Hepatocyte (in vitro differentiated cells): ENCODE results near the gene SLC1A1. TPM values are rescaled to one million over a fixed set of nuclear protein-coding genes. Genes with fewer than 3 reads are reported as not detected.

ENCODE experiments used
- DNase-seq: peaks from one replicate; pipeline ENCODE4 v3.0.0-alpha.2; 2016; ENCODE audit warnings: low spot score
- H2AFZ ChIP-seq: fragments of 200-600 bp; sonication (generic); 2 replicates; pipeline ENCODE4 v1.6.0; 2016; ENCODE audit warnings: antibody characterized with exemption, mild to moderate bottlenecking
- H3K27ac ChIP-seq: fragments of 200-600 bp; sonication (generic); 2 replicates; pipeline ENCODE4 v1.5.1; 2016; ENCODE audit warnings: mild to moderate bottlenecking
- H3K27me3 ChIP-seq: fragments of 200-600 bp; sonication (generic); 2 replicates; pipeline ENCODE4 v1.6.1; 2016
- H3K36me3 ChIP-seq: fragments of 200-600 bp; sonication (generic); replicated peaks from 2 replicates; pipeline ENCODE4 v1.5.1; 2016; ENCODE audit warnings: low read depth; ENCODE audit not compliant: insufficient read depth
- H3K4me1 ChIP-seq: fragments of 200-600 bp; sonication (generic); 2 replicates; pipeline ENCODE4 v1.5.1; 2016; ENCODE audit warnings: mild to moderate bottlenecking, moderate library complexity; ENCODE audit not compliant: insufficient read depth
- H3K4me2 ChIP-seq: fragments of 200-600 bp; sonication (generic); 2 replicates; pipeline ENCODE4 v1.6.0; 2016
- H3K4me3 ChIP-seq: fragments of 200-600 bp; sonication (generic); 2 replicates; pipeline ENCODE4 v1.5.1; 2016; ENCODE audit warnings: mild to moderate bottlenecking
- H3K79me2 ChIP-seq: fragments of 200-600 bp; sonication (generic); 2 replicates; pipeline ENCODE4 v1.6.0; 2017; ENCODE audit warnings: mild to moderate bottlenecking
- H3K9me2 ChIP-seq: fragments of 200-600 bp; sonication (generic); replicated peaks from 2 replicates; pipeline ENCODE4 v1.6.0; 2017; ENCODE audit warnings: mild to moderate bottlenecking; ENCODE audit not compliant: insufficient read depth
- H3K9me3 ChIP-seq: fragments of 200-600 bp; sonication (generic); 2 replicates; pipeline ENCODE4 v1.5.1; 2016; ENCODE audit warnings: low read depth, mild to moderate bottlenecking
- H4K20me1 ChIP-seq: fragments of 200-600 bp; sonication (generic); 2 replicates; pipeline ENCODE4 v1.6.0; 2016; ENCODE audit warnings: mild to moderate bottlenecking; ENCODE audit not compliant: insufficient read depth, poor library complexity, severe bottlenecking
- CTCF ChIP-seq: fragments of 200-600 bp; sonication (generic); IDR thresholded peaks from 2 replicates; pipeline ENCODE4 v1.5.1; 2016; ENCODE audit warnings: antibody characterized with exemption, mild to moderate bottlenecking; ENCODE audit not compliant: poor library complexity
- EZH2 ChIP-seq: fragments of 200-600 bp; sonication (generic); IDR thresholded peaks from 2 replicates; pipeline ENCODE4 v1.6.1; 2016; ENCODE audit warnings: antibody characterized with exemption, mild to moderate bottlenecking, borderline replicate concordance
- EZH2phosphoT487 ChIP-seq: fragments of 200-600 bp; sonication (generic); IDR thresholded peaks from one replicate; pipeline ENCODE4 v1.6.1; 2018; ENCODE audit warnings: antibody characterized with exemption, mild to moderate bottlenecking, low read depth, moderate library complexity; ENCODE audit not compliant: unreplicated experiment, severe bottlenecking
- WGBS: methylation state at CpG from one replicate; pipeline ENCODE4 v1.1.6; 2016; ENCODE audit warnings: low lambda C conversion rate; ENCODE audit errors: missing lambda C conversion rate; 5-methylcytosine and 5-hydroxymethylcytosine counted together
- polyA plus RNA-seq: library from polyadenylated mRNA; unstranded; fragments of >200 nt; fragmentation: Nextera tagmentation; extraction: Ambion mirVana; gene quantifications from 2 replicates; pipeline ENCODE4 v1.2.1, GENCODE V29; 2016
- total RNA-seq: library from RNA; depleted of rRNA; stranded (reverse); fragments of >200 nt; gene quantifications from 2 replicates; pipeline ENCODE4 v1.2.3, GENCODE V29; 2014

SLC1A1 gene
- total and polyA plus RNA-seq, 2 experiments from 2014 or later, result 36.1 to 50.7 TPM

- H3K9me3 ChIP-seq, result no peaks in the 10 kb centered on the region
- H3K79me2 ChIP-seq, result no peaks in the 10 kb centered on the region
- no peak overlapping the region for H2AFZ ChIP-seq
- no peak for DNase-seq
- H3K27ac ChIP-seq, result no peak overlapping the region
- TF ChIP-seq EZH2 (no peak), CTCF (no peak), EZH2phosphoT487 (no peak)
- peaks cover 10% of the 10 kb centered on the region for H3K4me1 ChIP-seq
- H3K4me2 ChIP-seq, result peak overlapping the region; percentile 15
- 66% methylated on average over 8 of the region's 8 CpGs for WGBS
- H3K4me3 ChIP-seq, result no peak overlapping the region
- H3K27me3 ChIP-seq, result no peaks in the 10 kb centered on the region
- H3K9me2 ChIP-seq, result no peaks in the 10 kb centered on the region
- no peaks in the 10 kb centered on the region for H3K36me3 ChIP-seq
- H4K20me1 ChIP-seq, result no peaks in the 10 kb centered on the region
Measured at GRCh38 chr9:4590430-4591122, 100.3 kb downstream of the SLC1A1 start.

DNA sequence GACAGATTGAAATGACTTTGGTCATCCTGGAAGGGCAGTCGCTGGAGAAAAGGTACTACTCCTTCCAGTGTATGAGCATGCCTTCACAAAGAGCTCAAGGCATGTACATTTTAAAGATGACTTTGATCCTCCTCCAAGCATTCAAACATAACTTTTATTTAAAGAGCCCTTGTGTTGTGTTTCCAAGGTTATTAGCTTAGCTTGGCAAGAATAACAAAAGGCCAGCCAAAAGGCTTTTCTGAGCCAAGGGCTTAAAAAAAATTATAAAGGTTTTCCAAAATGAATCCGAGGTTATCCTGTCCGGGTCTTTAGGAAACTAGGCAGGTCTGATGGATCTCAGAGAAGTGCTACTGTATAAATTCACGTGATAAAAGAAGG is 100.8 kb downstream of the SLC1A1 start:
- no peak for DNase-seq
- Histone ChIP-seq H3K4me3 (no peak overlapping the region), H3K9me2 (no peaks in the 10 kb centered on the region), H2AFZ (no peak overlapping the region), H3K27me3 (no peaks in the 10 kb centered on the region), H3K36me3 (no peaks in the 10 kb centered on the region), H3K4me2 (peak overlapping the region; percentile 15), H4K20me1 (no peaks in the 10 kb centered on the region), H3K4me1 (peaks cover 10% of the 10 kb centered on the region), H3K27ac (no peak overlapping the region), H3K79me2 (no peaks in the 10 kb centered on the region), H3K9me3 (no peaks in the 10 kb centered on the region)
- TF ChIP-seq EZH2 (no peak), CTCF (no peak), EZH2phosphoT487 (no peak)
- whole genome bisulfite sequencing, result 82% methylated on average over 4 of the region's 4 CpGs

DNA sequence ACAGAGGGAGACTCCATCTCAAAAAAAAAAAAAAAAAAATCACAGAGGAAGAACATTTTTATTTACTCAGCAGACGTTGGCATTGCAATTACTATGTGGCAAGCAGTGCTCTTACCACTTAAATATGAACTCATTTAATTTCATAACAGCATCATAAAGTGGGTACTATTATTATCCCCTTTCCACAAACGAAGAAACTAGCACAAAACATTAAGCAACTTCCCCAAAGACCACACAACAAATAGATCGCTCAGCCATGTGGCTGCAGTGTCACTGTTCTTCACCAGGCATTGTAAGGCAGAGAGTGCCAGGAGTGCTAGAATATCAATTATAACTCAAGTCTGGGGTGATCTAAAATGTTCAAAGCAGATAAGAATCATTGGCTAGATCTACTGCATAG is 102.0 kb downstream of the SLC1A1 start:
- H3K4me3 ChIP-seq, result no peak overlapping the region
- no peak overlapping the region for H3K27ac ChIP-seq
- no peak for TF ChIP-seq EZH2phosphoT487
- TF ChIP-seq CTCF, result no peak
- TF ChIP-seq EZH2, result no peak

DNA sequence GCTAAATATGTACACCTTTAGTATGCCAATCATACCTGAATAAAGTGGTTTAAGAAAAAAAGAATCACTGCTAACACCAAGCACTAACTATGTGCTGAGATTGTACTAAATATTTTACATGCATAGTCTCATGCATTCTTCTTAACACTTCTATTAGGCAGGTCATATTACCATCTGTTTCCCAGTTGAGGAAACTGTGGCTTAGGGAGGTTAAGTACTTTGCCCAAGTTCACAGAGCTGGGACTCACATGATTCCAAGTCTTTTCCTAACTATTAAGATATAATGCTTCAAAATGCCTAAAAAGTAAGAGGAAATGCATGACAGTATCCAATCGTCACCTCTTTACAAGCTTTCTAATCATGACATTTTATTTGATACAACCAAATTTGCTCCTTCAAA is 102.6 kb downstream of the SLC1A1 start:
- Histone ChIP-seq H3K9me3 (no peaks in the 10 kb centered on the region), H3K27me3 (no peaks in the 10 kb centered on the region), H3K4me1 (peaks cover 10% of the 10 kb centered on the region), H3K4me3 (no peak overlapping the region), H3K4me2 (no peak overlapping the region), H3K79me2 (no peaks in the 10 kb centered on the region), H3K9me2 (no peaks in the 10 kb centered on the region), H4K20me1 (no peaks in the 10 kb centered on the region), H3K36me3 (no peaks in the 10 kb centered on the region), H3K27ac (no peak overlapping the region), H2AFZ (no peak overlapping the region)
- DNase-seq, result no peak
- TF ChIP-seq CTCF (no peak), EZH2phosphoT487 (no peak), EZH2 (no peak)
- WGBS, result 95% methylated on average over 1 of the region's 1 CpG

More for the DNA sequence above, 102.0 kb downstream of the SLC1A1 start:
- H4K20me1 ChIP-seq, result no peaks in the 10 kb centered on the region
- no peaks in the 10 kb centered on the region for H3K36me3 ChIP-seq
- no peak overlapping the region for H3K4me2 ChIP-seq
- no peaks in the 10 kb centered on the region for H3K27me3 ChIP-seq
- H3K9me3 ChIP-seq, result no peaks in the 10 kb centered on the region
- no peak overlapping the region for H2AFZ ChIP-seq
- 87% methylated on average over 3 of the region's 3 CpGs for WGBS
- no peak for DNase-seq
- no peaks in the 10 kb centered on the region for H3K79me2 ChIP-seq
- no peaks in the 10 kb centered on the region for H3K9me2 ChIP-seq
- peaks cover 10% of the 10 kb centered on the region for H3K4me1 ChIP-seq
